ENCODE data around the gene CYP1A2. TPM values are rescaled to one million over a fixed set of nuclear protein-coding genes. Genes with fewer than 3 reads are reported as not detected.

CYP1A2 gene
- total RNA-seq, 2 experiments from 2014 or later, result not detected

GRCh38 chr15:74790080-74790916, 41.7 kb downstream of the CYP1A2 start:
- Mint-ChIP-seq H3K4me1 (peaks cover 83% of the 10 kb centered on the region), H3K4me3 (peak overlapping the region; percentile 79), H3K36me3 (peaks cover 49% of the 10 kb centered on the region), H3K27me3 (no peaks in the 10 kb centered on the region), H3K27ac (peak overlapping the region; percentile 98), H3K9me3 (ENCODE audit: low read depth) (no peaks in the 10 kb centered on the region)
- ATAC-seq (no peak), DNase-seq (peak; percentile 78)
- CTCF ChIA-PET, result interaction anchor here (1.0 to 25.9 kb wide), 7 partner anchors 1 to 408 kb away, joined by 3 to 1355 read pairs (median 4); partner anchors contain the start of genes CSK and FAM219B

DNA sequence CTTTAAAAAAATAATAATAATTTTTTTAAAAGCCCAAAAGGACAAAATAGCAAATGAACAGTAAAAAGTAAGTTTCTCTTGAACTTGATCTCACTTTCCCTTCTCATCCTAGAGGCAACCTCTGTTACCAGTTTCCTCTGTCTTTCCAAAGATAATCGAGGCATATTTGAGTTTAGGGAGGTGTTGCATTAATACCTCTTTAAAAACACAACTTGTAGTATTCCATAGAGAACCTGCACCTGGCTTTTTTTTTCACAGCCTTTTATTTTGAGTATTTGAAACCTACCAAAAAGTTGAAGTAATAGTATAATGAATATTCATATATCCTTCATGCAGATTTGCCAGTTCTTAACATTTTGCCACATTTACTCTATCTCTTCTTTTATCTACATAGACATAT, 42.4 kb downstream of the CYP1A2 start:
- Mint-ChIP-seq H3K4me3 (peak overlapping the region; percentile 79), H3K36me3 (peaks cover 48% of the 10 kb centered on the region), H3K27me3 (no peaks in the 10 kb centered on the region), H3K4me1 (peaks cover 86% of the 10 kb centered on the region), H3K9me3 (ENCODE audit: low read depth) (no peaks in the 10 kb centered on the region), H3K27ac (peak overlapping the region; percentile 79)
- CTCF ChIA-PET, result interaction anchor here (1.0 to 25.9 kb wide), 7 partner anchors 1 to 409 kb away, joined by 3 to 1355 read pairs (median 4); partner anchors contain the start of genes CSK and FAM219B
- ATAC-seq (no peak), DNase-seq (no peak)

GRCh38 chr15:74791667-74792066, 43.0 kb downstream of the CYP1A2 start:
- Mint-ChIP-seq H3K9me3 (ENCODE audit: low read depth) (no peaks in the 10 kb centered on the region), H3K4me1 (peaks cover 90% of the 10 kb centered on the region), H3K36me3 (peaks cover 51% of the 10 kb centered on the region), H3K4me3 (peak overlapping the region; percentile 79), H3K27me3 (no peaks in the 10 kb centered on the region), H3K27ac (peak overlapping the region; percentile 79)
- DNase-seq (no peak), ATAC-seq (no peak)
- CTCF ChIA-PET, result interaction anchor here (1.1 to 25.9 kb wide), 7 partner anchors 2 to 159 kb away, joined by 3 to 1355 read pairs (median 5); partner anchors contain the start of gene CSK

DNA sequence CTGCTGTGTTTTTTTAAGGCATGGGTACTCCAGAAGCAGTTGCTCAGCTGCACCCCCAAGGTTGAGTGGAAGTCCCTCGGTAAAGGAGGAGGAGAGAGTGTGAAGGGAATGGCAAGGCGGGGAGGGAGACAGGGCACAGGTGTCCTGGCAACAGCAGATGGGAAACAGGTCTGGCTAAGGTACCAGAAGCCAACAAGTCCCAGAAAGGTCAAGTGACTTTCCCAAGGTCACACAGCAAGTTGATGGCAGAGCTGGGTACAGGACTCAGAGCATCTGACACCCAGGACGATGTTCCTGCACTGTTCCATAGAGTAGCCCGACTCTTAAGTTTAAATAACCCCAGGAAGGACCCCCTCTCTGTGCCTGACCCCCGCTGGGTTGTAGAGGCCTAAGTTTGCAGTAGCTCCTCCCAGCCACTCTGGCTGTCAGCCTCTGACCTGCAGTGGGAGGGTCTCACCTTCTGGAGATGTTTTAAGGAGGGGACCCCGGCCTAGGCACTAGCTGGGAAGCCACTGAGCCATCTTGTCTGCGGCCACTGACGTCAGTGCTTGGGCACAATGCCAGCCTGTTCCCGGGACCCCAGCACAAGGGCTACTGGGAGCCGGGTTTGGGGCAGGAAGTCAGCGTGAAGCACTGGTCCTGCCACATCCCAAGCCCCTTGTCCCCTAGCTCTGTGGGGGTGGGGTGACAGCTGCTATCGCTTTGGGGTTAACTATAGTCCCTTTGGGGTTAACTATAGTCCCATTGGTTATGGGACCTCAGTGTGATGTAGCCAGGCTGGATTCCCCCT, 43.8 kb downstream of the CYP1A2 start:
- H3K27me3 Mint-ChIP-seq, result no peaks in the 10 kb centered on the region
- CTCF ChIA-PET, result interaction anchor here (1.2 to 25.9 kb wide), 15 partner anchors 3 to 160 kb away, joined by 3 to 1355 read pairs (median 6); partner anchors contain the start of genes CSK, FAM219B and ULK3
- ATAC-seq, result no peak
- H3K9me3 Mint-ChIP-seq (ENCODE audit: low read depth), result no peaks in the 10 kb centered on the region
- H3K36me3 Mint-ChIP-seq, result peaks cover 46% of the 10 kb centered on the region
- no peak for DNase-seq
- peak overlapping the region; percentile 79 for H3K4me3 Mint-ChIP-seq
- H3K4me1 Mint-ChIP-seq, result peaks cover 88% of the 10 kb centered on the region
- peak overlapping the region; percentile 79 for H3K27ac Mint-ChIP-seq

DNA sequence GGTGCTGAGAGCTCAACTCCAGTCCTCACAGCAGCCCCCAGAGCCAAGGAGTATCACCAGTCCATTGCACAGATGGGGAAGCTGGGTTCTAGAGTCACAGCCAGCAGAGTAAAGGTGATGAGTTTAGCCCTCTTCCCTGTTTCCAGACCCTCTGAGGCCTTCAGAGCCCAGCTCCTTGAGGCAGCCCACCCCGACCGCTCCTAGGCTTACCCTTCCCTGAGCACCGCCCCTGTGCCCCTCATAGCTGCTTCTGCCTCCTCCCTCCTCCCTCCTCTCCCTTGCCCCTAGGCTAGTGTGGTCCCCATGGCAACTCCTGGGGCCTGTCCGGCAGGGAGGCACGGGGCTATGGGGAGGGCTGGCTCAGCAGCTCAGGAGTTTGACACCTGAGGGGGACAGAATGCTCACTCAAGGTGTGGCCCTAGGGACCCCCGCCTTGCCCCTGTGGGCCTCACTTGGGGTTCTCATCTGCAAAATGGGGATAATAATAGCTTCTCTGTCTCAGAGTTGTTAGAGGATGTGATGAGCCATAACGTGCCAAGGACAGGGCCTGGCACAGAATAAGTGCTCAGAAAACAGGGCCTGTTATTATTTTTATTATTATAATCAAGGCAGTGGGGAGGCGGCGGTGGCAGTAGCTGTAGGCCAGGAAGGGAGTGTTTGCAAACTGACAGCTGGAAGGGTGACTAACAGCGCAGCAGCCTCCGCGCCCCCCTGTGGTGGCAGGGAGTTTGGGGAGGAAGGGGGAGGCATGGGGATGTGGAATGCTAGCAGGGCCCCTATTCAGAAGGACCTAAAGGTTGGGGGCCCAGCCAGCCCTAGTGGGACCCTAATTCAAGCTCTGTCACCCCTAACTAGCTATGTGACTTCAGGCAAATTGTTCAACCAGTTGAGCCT, 44.7 kb downstream of the CYP1A2 start:
- peaks cover 38% of the 10 kb centered on the region for H3K36me3 Mint-ChIP-seq
- no peaks in the 10 kb centered on the region for H3K27me3 Mint-ChIP-seq
- peak; percentile 80 for DNase-seq
- H3K27ac Mint-ChIP-seq, result peak overlapping the region; percentile 79
- peaks cover 88% of the 10 kb centered on the region for H3K4me1 Mint-ChIP-seq
- peak overlapping the region; percentile 43 for H3K4me3 Mint-ChIP-seq
- H3K9me3 Mint-ChIP-seq (ENCODE audit: low read depth), result no peaks in the 10 kb centered on the region
- CTCF ChIA-PET, result interaction anchor here (1.1 to 25.9 kb wide), 20 partner anchors 12 to 161 kb away, joined by 3 to 1355 read pairs (median 5); partner anchors contain the start of genes CSK, FAM219B, SCAMP2 and ULK3
- peak; percentile 27 for ATAC-seq

- Mint-ChIP-seq H3K4me1 (peaks cover 90% of the 10 kb centered on the region), H3K4me3 (no peak overlapping the region), H3K27me3 (no peaks in the 10 kb centered on the region), H3K27ac (peak overlapping the region; percentile 84), H3K9me3 (ENCODE audit: low read depth) (no peaks in the 10 kb centered on the region), H3K36me3 (peaks cover 42% of the 10 kb centered on the region)
- CTCF ChIA-PET, result interaction anchor here (1.1 to 25.9 kb wide), 16 partner anchors 13 to 162 kb away, joined by 3 to 1355 read pairs (median 5); partner anchors contain the start of genes CSK and SCAMP2
- ATAC-seq, result no peak
- DNase-seq, result no peak
Measured at GRCh38 chr15:74794248-74794969, 45.8 kb downstream of the CYP1A2 start.

GRCh38 chr15:74794970-74795349, 46.3 kb downstream of the CYP1A2 start:
- no peak for ATAC-seq
- DNase-seq, result no peak
- H3K27ac Mint-ChIP-seq, result peak overlapping the region; percentile 84
- peaks cover 42% of the 10 kb centered on the region for H3K36me3 Mint-ChIP-seq
- CTCF ChIA-PET, result interaction anchor here (1.9 to 25.9 kb wide), 3 partner anchors 12 to 46 kb away, joined by 4 to 1355 read pairs (median 10); partner anchors contain the start of gene CSK
- no peaks in the 10 kb centered on the region for H3K27me3 Mint-ChIP-seq
- H3K4me1 Mint-ChIP-seq, result peaks cover 90% of the 10 kb centered on the region
- no peak overlapping the region for H3K4me3 Mint-ChIP-seq
- no peaks in the 10 kb centered on the region for H3K9me3 Mint-ChIP-seq (ENCODE audit: low read depth)

DNA sequence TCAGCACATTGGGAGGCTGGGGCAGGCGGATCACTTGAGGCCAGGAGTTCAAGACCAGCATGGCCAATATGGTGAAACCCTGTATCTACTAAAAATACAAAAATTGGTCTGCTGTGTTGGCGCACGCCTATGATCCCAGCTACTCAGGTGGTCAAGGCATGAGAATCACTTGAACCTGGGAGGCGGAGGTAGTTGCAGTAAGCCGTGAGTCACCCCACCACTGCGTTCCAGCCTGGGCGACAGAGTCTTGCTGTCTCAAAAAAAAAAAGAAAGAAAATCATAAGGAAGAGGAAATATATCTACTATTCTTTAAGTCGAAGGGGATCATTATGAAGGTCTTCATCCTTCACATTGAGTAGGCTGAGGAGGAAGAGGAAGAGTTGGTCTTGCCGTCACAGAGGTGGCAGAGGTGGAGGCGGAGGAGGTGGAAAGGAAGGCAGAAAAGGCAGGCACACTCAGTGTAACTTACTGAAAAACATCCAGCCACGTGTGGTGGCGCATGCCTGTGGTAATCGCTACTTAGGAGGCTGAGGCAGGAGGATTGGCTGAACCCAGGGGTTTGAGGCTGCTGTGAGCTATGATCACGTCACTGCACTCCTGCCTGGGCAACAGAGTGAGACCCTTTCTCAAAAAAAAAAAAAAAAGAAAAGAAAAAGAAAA, 47.5 kb downstream of the CYP1A2 start:
- no peak for ATAC-seq
- no peak for DNase-seq

DNA sequence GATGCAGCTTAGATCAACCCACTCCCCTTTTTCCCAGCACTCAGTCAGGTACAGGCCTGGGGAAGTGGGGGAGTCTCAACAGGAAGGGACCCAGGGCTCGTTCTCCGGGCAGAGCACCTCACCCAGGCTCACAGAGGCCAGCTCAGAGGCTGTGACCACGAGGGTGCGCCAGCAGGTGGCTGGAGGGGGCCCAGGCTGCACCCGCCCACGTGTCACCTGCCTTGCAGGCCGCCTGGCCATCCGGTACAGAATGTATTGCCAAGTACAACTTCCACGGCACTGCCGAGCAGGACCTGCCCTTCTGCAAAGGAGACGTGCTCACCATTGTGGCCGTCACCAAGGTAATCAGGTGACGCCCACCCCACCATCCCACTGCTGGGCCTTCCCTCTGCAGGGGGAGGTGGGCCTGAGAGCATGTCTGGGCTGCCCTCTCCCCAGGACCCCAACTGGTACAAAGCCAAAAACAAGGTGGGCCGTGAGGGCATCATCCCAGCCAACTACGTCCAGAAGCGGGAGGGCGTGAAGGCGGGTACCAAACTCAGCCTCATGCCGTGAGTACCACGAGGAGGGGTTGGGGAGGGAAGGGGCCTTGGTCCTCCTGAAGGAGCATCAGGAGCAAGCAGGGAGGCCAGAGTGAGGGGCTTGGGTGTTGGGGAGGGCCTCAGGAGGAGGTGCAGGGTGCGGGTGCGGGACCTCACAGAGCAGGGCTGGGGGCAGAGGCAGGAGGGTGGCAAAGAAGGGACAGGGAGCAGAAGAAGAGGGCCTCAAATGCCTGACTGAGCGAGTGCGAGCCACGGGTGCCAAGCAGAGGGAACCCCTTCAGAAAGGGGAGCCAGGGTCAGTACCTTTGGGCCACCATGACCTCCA, 50.0 kb downstream of the CYP1A2 start:
- CTCF ChIA-PET, result interaction anchor here (0.8 to 25.9 kb wide), 14 partner anchors 17 to 167 kb away, joined by 3 to 1355 read pairs (median 4); partner anchors contain the start of genes CSK, CYP1A1 and FAM219B

More for the DNA sequence above, 47.5 kb downstream of the CYP1A2 start:
- Mint-ChIP-seq H3K27me3 (no peaks in the 10 kb centered on the region), H3K9me3 (ENCODE audit: low read depth) (no peaks in the 10 kb centered on the region), H3K4me1 (peaks cover 83% of the 10 kb centered on the region), H3K4me3 (peak overlapping the region; percentile 13), H3K27ac (peak overlapping the region; percentile 80), H3K36me3 (peaks cover 41% of the 10 kb centered on the region)
- CTCF ChIA-PET, result interaction anchor here (1.3 to 25.9 kb wide), 3 partner anchors 16 to 106 kb away, joined by 3 to 1355 read pairs (median 4); partner anchors contain the start of gene CSK

DNA sequence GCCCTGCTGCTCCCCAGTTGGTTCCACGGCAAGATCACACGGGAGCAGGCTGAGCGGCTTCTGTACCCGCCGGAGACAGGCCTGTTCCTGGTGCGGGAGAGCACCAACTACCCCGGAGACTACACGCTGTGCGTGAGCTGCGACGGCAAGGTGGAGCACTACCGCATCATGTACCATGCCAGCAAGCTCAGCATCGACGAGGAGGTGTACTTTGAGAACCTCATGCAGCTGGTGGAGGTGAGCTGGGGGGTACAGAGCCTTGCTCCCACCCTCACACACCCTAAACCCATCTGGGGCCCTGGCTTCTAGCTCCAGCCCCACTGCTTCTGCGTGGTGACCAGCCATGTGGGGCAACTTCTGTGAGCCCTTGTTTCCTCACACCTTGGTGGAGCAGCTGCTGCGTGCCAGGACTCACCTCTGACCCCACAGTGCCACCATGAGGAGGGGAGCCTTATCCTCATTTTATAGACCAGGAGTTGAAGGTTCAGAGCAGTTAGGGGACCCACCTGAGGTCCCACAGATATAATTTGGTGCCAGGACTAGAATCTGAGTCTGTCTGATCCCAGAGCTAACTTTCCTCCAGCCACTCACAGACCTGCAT, 50.7 kb downstream of the CYP1A2 start:
- DNase-seq (peak; percentile 62), ATAC-seq (peak; percentile 8)
- Mint-ChIP-seq H3K27me3 (no peaks in the 10 kb centered on the region), H3K36me3 (peaks cover 52% of the 10 kb centered on the region), H3K27ac (peak overlapping the region; percentile 74), H3K9me3 (ENCODE audit: low read depth) (no peaks in the 10 kb centered on the region), H3K4me3 (no peak overlapping the region), H3K4me1 (peaks cover 58% of the 10 kb centered on the region)
- CTCF ChIA-PET, result interaction anchor here (0.8 to 25.9 kb wide), 24 partner anchors 9 to 404 kb away, joined by 3 to 1355 read pairs (median 3); partner anchors contain the start of genes CPLX3, CSK, CYP1A1 and FAM219B

More for the DNA sequence above, 50.0 kb downstream of the CYP1A2 start:
- Mint-ChIP-seq H3K27me3 (no peaks in the 10 kb centered on the region), H3K4me1 (peaks cover 58% of the 10 kb centered on the region), H3K27ac (peak overlapping the region; percentile 74), H3K36me3 (peaks cover 47% of the 10 kb centered on the region), H3K9me3 (ENCODE audit: low read depth) (no peaks in the 10 kb centered on the region), H3K4me3 (no peak overlapping the region)
- DNase-seq, result no peak
- no peak for ATAC-seq

All from activated CD8-positive, alpha-beta memory T cell treated with anti-CD3 and anti-CD28 coated beads, Interleukin-2, amount 10 ng/mL, durations not matched to agents 7 days and 5 days (primary cell).